H1 (cell line): ENCODE data around the gene NFATC1. TPM values are rescaled to one million over a fixed set of nuclear protein-coding genes. Genes with fewer than 3 reads are reported as not detected.

ENCODE experiments used
- CTCF ChIA-PET: fragments of 300-600 bp; sonication (Branson Sonifier 250); formaldehyde crosslinking; loops from one replicate; lab custom pipeline; 2021; ENCODE audit not compliant: partially characterized antibody; lab: Charles Lee
- POLR2A ChIA-PET: fragments of 300-600 bp; sonication (Branson Sonifier 250); formaldehyde crosslinking; loops from one replicate; lab custom pipeline; 2021; ENCODE audit warnings: inconsistent platforms; ENCODE audit not compliant: partially characterized antibody; lab: Charles Lee
- DNase-seq, 2 experiments: peaks; one replicate each; pipeline versions ENCODE4 v3.0.0 to v3.0.0-alpha.2; 2010 to 2022; ENCODE audit warnings: low spot score in 2 of 2, low read depth in 1 of 2, mixed read lengths in 1 of 2
- FAIRE-seq: peaks from 2 replicates; lab custom pipeline; 2011; peaks lifted over from hg19 to GRCh38; lab: Jason Lieb, UNC
- H2AFZ ChIP-seq: 2 replicates; pipeline ENCODE4 v1.8.1; 2012; ENCODE audit warnings: low read length, inconsistent platforms
- H2AK5ac ChIP-seq: 2 replicates; pipeline ENCODE4 v1.6.1; 2013; ENCODE audit warnings: low read depth, low read length
- H2BK120ac ChIP-seq: replicated peaks from 2 replicates; pipeline ENCODE3; 2013; ENCODE audit warnings: low read depth, low read length, inconsistent platforms
- H2BK12ac ChIP-seq: 2 replicates; pipeline ENCODE4 v1.6.1; 2013; ENCODE audit warnings: low read depth, low read length
- H2BK15ac ChIP-seq: 2 replicates; pipeline ENCODE4 v1.6.1; 2013; ENCODE audit warnings: low read length
- H2BK20ac ChIP-seq: 2 replicates; pipeline ENCODE4 v1.6.1; 2013; ENCODE audit warnings: low read length
- H2BK5ac ChIP-seq: 2 replicates; pipeline ENCODE4 v1.6.1; 2013; ENCODE audit warnings: low read depth, low read length
- H3K14ac ChIP-seq: 2 replicates; pipeline ENCODE4 v1.6.1; 2013; ENCODE audit warnings: inconsistent platforms; ENCODE audit not compliant: insufficient read length
- H3K18ac ChIP-seq: 2 replicates; pipeline ENCODE4 v1.6.1; 2013; ENCODE audit warnings: low read length; ENCODE audit errors: extremely low read depth
- H3K23ac ChIP-seq: 2 replicates; pipeline ENCODE4 v1.6.1; 2013; ENCODE audit warnings: inconsistent platforms; ENCODE audit not compliant: insufficient read length
- H3K23me2 ChIP-seq: 2 replicates; pipeline ENCODE4 v1.6.1; 2013; ENCODE audit warnings: low read depth, low read length
- H3K27ac ChIP-seq: 2 replicates; pipeline ENCODE4 v1.6.1; 2011; ENCODE audit warnings: low read depth, low read length, inconsistent platforms
- H3K27me3 ChIP-seq, 4 experiments: replicated peaks in 1 of 4; 1 replicate in 1 of 4; 2 replicates in 3 of 4; pipeline versions ENCODE4 v1.6.1 to v1.8.1; 2011 to 2013; ENCODE audit warnings: low read length in 3 of 4, mild to moderate bottlenecking in 3 of 4, inconsistent platforms in 2 of 4, mixed read lengths in 2 of 4, moderate library complexity in 1 of 4; ENCODE audit not compliant: control insufficient read depth in 3 of 4, insufficient read depth in 3 of 4; ENCODE audit errors: extremely low read depth in 1 of 4
- H3K36me3 ChIP-seq, 4 experiments: 2 replicates each; pipeline versions ENCODE4 v1.6.1 to v1.8.1; 2011 to 2013; ENCODE audit warnings: mild to moderate bottlenecking in 4 of 4, low read length in 3 of 4, moderate library complexity in 2 of 4, control low read depth in 1 of 4, inconsistent platforms in 1 of 4; ENCODE audit not compliant: insufficient read depth in 4 of 4, control insufficient read depth in 2 of 4
- H3K4ac ChIP-seq: replicated peaks from 2 replicates; pipeline ENCODE3; 2013; ENCODE audit warnings: low read length, low read depth, mixed read lengths, inconsistent platforms; ENCODE audit not compliant: insufficient read length
- H3K4me1 ChIP-seq, 4 experiments: replicated peaks in 1 of 4; 1 replicate in 1 of 4; 2 replicates in 3 of 4; pipeline versions ENCODE4 v1.6.1 to v1.8.1; 2011 to 2013; ENCODE audit warnings: low read length in 3 of 4, inconsistent platforms in 2 of 4, mixed read lengths in 1 of 4; ENCODE audit not compliant: insufficient read depth in 4 of 4, control insufficient read depth in 3 of 4
- H3K4me2 ChIP-seq, 2 experiments: 2 replicates each; pipeline versions ENCODE4 v1.6.1 to v1.8.1; 2011 to 2013; ENCODE audit warnings: low read depth in 2 of 2, low read length in 2 of 2, control low read depth in 1 of 2, inconsistent platforms in 1 of 2, mild to moderate bottlenecking in 1 of 2; ENCODE audit not compliant: insufficient read depth in 1 of 2
- H3K4me3 ChIP-seq, 4 experiments: fragments of 200-600, 300-600 bp in 1 of 4; sonication (generic), shearing (Covaris generic), sonication (Bioruptor Twin) in 1 of 4; 2 replicates each; pipeline versions ENCODE4 v1.5.1 to v1.8.1; 2011 to 2016; ENCODE audit warnings: low read length in 4 of 4, low read depth in 3 of 4, control low read depth in 2 of 4, inconsistent platforms in 2 of 4, mild to moderate bottlenecking in 2 of 4, mixed read lengths in 1 of 4, moderate library complexity in 1 of 4; ENCODE audit not compliant: insufficient read depth in 2 of 4; ENCODE audit errors: extremely low read depth in 1 of 4
- H3K56ac ChIP-seq: replicated peaks from 2 replicates; pipeline ENCODE3; 2013; ENCODE audit warnings: low read depth, mild to moderate bottlenecking, mixed read lengths, low read length, inconsistent platforms; ENCODE audit not compliant: insufficient read length
- H3K79me1 ChIP-seq: 2 replicates; pipeline ENCODE4 v1.6.1; 2013; ENCODE audit warnings: low read depth, low read length, control low read depth
- H3K79me2 ChIP-seq, 2 experiments: 2 replicates each; pipeline versions ENCODE4 v1.6.1 to v1.8.1; 2012 to 2013; ENCODE audit warnings: low read length in 2 of 2, mild to moderate bottlenecking in 2 of 2, inconsistent platforms in 1 of 2; ENCODE audit not compliant: insufficient read depth in 2 of 2, control insufficient read depth in 1 of 2
- H3K9ac ChIP-seq, 4 experiments: replicated peaks in 1 of 4; 1 replicate in 1 of 4; 2 replicates in 3 of 4; pipeline versions ENCODE4 v1.6.1 to v1.8.1; 2011 to 2013; ENCODE audit warnings: low read depth in 3 of 4, low read length in 3 of 4, control low read depth in 2 of 4, mild to moderate bottlenecking in 2 of 4, moderate library complexity in 2 of 4, inconsistent platforms in 1 of 4; ENCODE audit errors: extremely low read depth in 1 of 4
- H3K9me3 ChIP-seq, 2 experiments: 2 replicates each; pipeline versions ENCODE4 v1.6.1 to v1.8.1; 2012 to 2013; ENCODE audit warnings: mild to moderate bottlenecking in 2 of 2, moderate library complexity in 2 of 2, control low read depth in 1 of 2, inconsistent platforms in 1 of 2, low read depth in 1 of 2, low read length in 1 of 2, mixed read lengths in 1 of 2; ENCODE audit not compliant: insufficient read depth in 2 of 2
- H4K20me1 ChIP-seq, 2 experiments: replicated peaks in 1 of 2; 2 replicates each; pipeline versions ENCODE3 to v1.8.1; 2011 to 2013; ENCODE audit warnings: inconsistent platforms in 2 of 2, low read length in 2 of 2, mild to moderate bottlenecking in 1 of 2; ENCODE audit not compliant: insufficient read depth in 2 of 2, control insufficient read depth in 1 of 2
- H4K5ac ChIP-seq: 2 replicates; pipeline ENCODE4 v1.6.1; 2013; ENCODE audit warnings: low read length, low read depth, mixed read lengths, inconsistent platforms; ENCODE audit not compliant: insufficient read length
- H4K8ac ChIP-seq: 2 replicates; pipeline ENCODE4 v1.8.0; 2013; ENCODE audit warnings: mild to moderate bottlenecking, moderate library complexity, low read length, inconsistent platforms; ENCODE audit not compliant: insufficient read depth; ENCODE audit errors: extremely low read depth
- H4K91ac ChIP-seq: replicated peaks from 2 replicates; pipeline ENCODE3; 2013; ENCODE audit warnings: low read length, mixed read lengths, inconsistent platforms; ENCODE audit not compliant: insufficient read length
- ASH2L ChIP-seq: fragments of 200-600, 300-600 bp; sonication (generic); IDR thresholded peaks from one replicate; pipeline ENCODE4 v1.7.1; 2017; ENCODE audit warnings: low read length
- CREB1 ChIP-seq: IDR thresholded peaks from 2 replicates; pipeline ENCODE4 v1.6.1; 2012; ENCODE audit warnings: inconsistent platforms
- CTBP2 ChIP-seq: IDR thresholded peaks from 2 replicates; pipeline ENCODE4 v1.7.0; 2011; ENCODE audit warnings: borderline replicate concordance, mild to moderate bottlenecking, moderate library complexity, mixed read lengths, low read length; ENCODE audit not compliant: insufficient read depth, insufficient read length
- EGR1 ChIP-seq: IDR thresholded peaks from 2 replicates; pipeline ENCODE4 v1.6.1; 2011; ENCODE audit warnings: low read depth, low read length, borderline replicate concordance
- GTF2F1 ChIP-seq: IDR thresholded peaks from 2 replicates; pipeline ENCODE4 v1.6.1; 2012; ENCODE audit warnings: low read depth, low read length, improper control_type of control experiment, borderline replicate concordance
- HDAC6 ChIP-seq: IDR thresholded peaks from one replicate; pipeline ENCODE4 v1.7.1; 2012; ENCODE audit warnings: low read depth, mild to moderate bottlenecking, inconsistent platforms, low read length, moderate library complexity
- JUN ChIP-seq: IDR thresholded peaks from 2 replicates; pipeline ENCODE4 v1.6.1; 2011; ENCODE audit warnings: low read depth, mild to moderate bottlenecking, improper control_type of control experiment, low read length
- KDM5A ChIP-seq: fragments of 200-600 bp; IDR thresholded peaks from 2 replicates; pipeline ENCODE4 v1.7.1; 2012; ENCODE audit warnings: mild to moderate bottlenecking, low read length, inconsistent platforms, mixed read lengths
- MAFK ChIP-seq: IDR thresholded peaks from 2 replicates; pipeline ENCODE4 v1.6.1; 2012; ENCODE audit warnings: low read depth, mild to moderate bottlenecking, improper control_type of control experiment, low read length
- NRF1 ChIP-seq: IDR thresholded peaks from 2 replicates; pipeline ENCODE4 v1.6.1; 2011; ENCODE audit warnings: mild to moderate bottlenecking, low read depth, low read length, improper control_type of control experiment
- POLR2A ChIP-seq, 2 experiments: IDR thresholded peaks; 1 replicate in 1 of 2; 2 replicates in 1 of 2; pipeline ENCODE4 v1.6.1; 2011; ENCODE audit warnings: low read depth in 2 of 2, low read length in 2 of 2, mild to moderate bottlenecking in 2 of 2; ENCODE audit errors: control extremely low read depth in 1 of 2
- POLR2AphosphoS5 ChIP-seq: IDR thresholded peaks from 2 replicates; pipeline ENCODE4 v1.6.1; 2011; ENCODE audit warnings: low read depth, low read length
- RFX5 ChIP-seq: IDR thresholded peaks from 2 replicates; pipeline ENCODE4 v1.6.1; 2011; ENCODE audit warnings: low read depth, low read length, improper control_type of control experiment, borderline replicate concordance
- SIN3A ChIP-seq, 2 experiments: IDR thresholded peaks in 1 of 2; conservative IDR thresholded peaks in 1 of 2; 2 replicates each; pipeline ENCODE4 v1.6.1; 2011 to 2012; ENCODE audit warnings: low read length in 2 of 2, improper control_type of control experiment in 1 of 2, low read depth in 1 of 2, mild to moderate bottlenecking in 1 of 2
- SP1 ChIP-seq: IDR thresholded peaks from 2 replicates; pipeline ENCODE4 v1.6.1; 2011; ENCODE audit warnings: low read depth, low read length
- SRF ChIP-seq: IDR thresholded peaks from 2 replicates; pipeline ENCODE4 v1.6.1; 2011; ENCODE audit warnings: mild to moderate bottlenecking, low read depth, low read length, moderate library complexity
- WGBS, 2 experiments: shearing (Covaris generic) in 1 of 2; methylation state at CpG; one replicate each; pipeline versions ENCODE4 v1.1.6 to v1.1.7; 2013 to 2015; ENCODE audit warnings: low lambda C conversion rate in 2 of 2, mixed read lengths in 2 of 2, inconsistent platforms in 1 of 2, low coverage in 1 of 2, missing lambda C conversion rate in 1 of 2; ENCODE audit not compliant: insufficient replicate concordance in 2 of 2, insufficient coverage in 1 of 2, insufficient read length in 1 of 2; ENCODE audit errors: extremely low coverage in 1 of 2, missing lambda C conversion rate in 1 of 2; 5-methylcytosine and 5-hydroxymethylcytosine counted together
- polyA plus RNA-seq, 7 experiments: library from polyadenylated mRNA; depleted of rRNA in 3 of 7; stranded (reverse) in 5 of 7; unstranded in 2 of 7; fragments of >200 nt in 5 of 7; fragments of 200-250 nt in 2 of 7; gene quantifications; 1 replicate in 5 of 7; 2 replicates in 1 of 7; 4 replicates in 1 of 7; pipeline versions ENCODE4 v1.2.1 to v1.2.3, GENCODE V29; 2011 to 2013; ENCODE audit warnings: missing spikeins in 2 of 7, mixed read lengths in 2 of 7
- total RNA-seq: library from RNA; stranded (reverse); fragmentation: NEBNext Ultra II Directional; extraction: Animal tissue kit (Norgen Biotek cat#: 25700); gene quantifications from 2 replicates; pipeline ENCODE4 v1.2.1, GENCODE V29; 2021

The NFATC1 gene
- total and polyA plus RNA-seq, 2 of the 8 experiments (the other 6 are each of a cell fraction or from before 2014, with no cell fraction given): 2.0 to 6.6 TPM

DNA sequence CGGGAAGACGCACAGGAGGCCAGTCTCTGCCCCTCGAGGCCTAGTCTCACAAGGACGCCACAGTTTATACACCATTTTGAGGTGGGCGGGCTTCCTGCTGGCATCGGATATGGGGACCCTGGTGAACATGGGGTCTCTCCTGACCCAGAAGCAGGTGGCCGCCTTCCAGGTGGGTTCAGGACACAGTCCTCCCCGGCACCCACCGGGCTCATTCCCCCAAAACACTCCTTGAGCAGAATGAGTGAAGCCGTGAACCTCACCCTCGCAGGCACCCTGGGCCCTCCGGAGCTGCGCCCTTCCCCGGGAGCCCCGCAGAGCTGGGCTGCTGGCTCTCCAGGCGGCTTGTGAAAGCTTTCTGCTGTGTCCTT is 6.5 kb downstream of the NFATC1 start:
- H4K91ac ChIP-seq: no peak overlapping the region
- H3K9me3 ChIP-seq: no peaks in the 10 kb centered on the region
- no peak for DNase-seq
- H2AK5ac ChIP-seq: 0 out of 2 replicates have a peak overlapping the region, but pooled peaks have one; percentile 24
- peaks cover 0 to 7% (median 2%) of the 10 kb centered on the region in 4 experiments; a peak in 4 of 7 replicates for H3K4me1 ChIP-seq
- H3K9ac ChIP-seq: no peak overlapping the region
- no peak overlapping the region for H3K4ac ChIP-seq
- H3K4me2 ChIP-seq: no peak overlapping the region
- no peak overlapping the region for H4K5ac ChIP-seq
- no peak overlapping the region for H2BK120ac ChIP-seq
- peaks cover 3% of the 10 kb centered on the region; the same call in 1 of the 2 replicates for H3K23me2 ChIP-seq
- no peak overlapping the region for H2BK20ac ChIP-seq
- H3K4me3 ChIP-seq: no peak overlapping the region
- H3K14ac ChIP-seq: no peak overlapping the region
- H3K56ac ChIP-seq: no peak overlapping the region
- H3K27me3 ChIP-seq: peaks cover 23 to 27% (median 26%) of the 10 kb centered on the region in 4 experiments
- no peak for FAIRE-seq
- WGBS, 2 experiments: 91% methylated on average over 16 of the region's 16 CpGs; no CpG with 5 or more reads in 1 of the 2 experiments
- no peaks in the 10 kb centered on the region for H3K79me2 ChIP-seq
- no peak overlapping the region for H3K18ac ChIP-seq
- H2BK12ac ChIP-seq: 0 out of 2 replicates have a peak overlapping the region, but pooled peaks have one; percentile 9
- no peak overlapping the region for H3K27ac ChIP-seq
- no peaks in the 10 kb centered on the region for H3K36me3 ChIP-seq
- H4K8ac ChIP-seq: no peak overlapping the region
- H2AFZ ChIP-seq: no peak overlapping the region
- no peaks in the 10 kb centered on the region for H3K79me1 ChIP-seq
- H3K23ac ChIP-seq: no peak overlapping the region
- H2BK5ac ChIP-seq: no peak overlapping the region
- ChIA-PET POLR2A (interaction anchor here (2.1 kb wide), 1 partner anchor 9 kb away, joined by 6 read pairs; no protein-coding TSS in a partner anchor), CTCF (interaction anchor here (2.5 kb wide), 1 partner anchor 22 kb away, joined by 7 read pairs; no protein-coding TSS in a partner anchor)
- peaks cover 2 to 4% of the 10 kb centered on the region in 2 experiments for H4K20me1 ChIP-seq
- no peak overlapping the region for H2BK15ac ChIP-seq
- no peak for TF ChIP-seq EGR1
- no peak for TF ChIP-seq RFX5
- no peak for TF ChIP-seq CREB1
- no peak for TF ChIP-seq SP1
- no peak for TF ChIP-seq MAFK
- no peak for TF ChIP-seq GTF2F1
- TF ChIP-seq NRF1: no peak
- TF ChIP-seq CTBP2: no peak
- TF ChIP-seq KDM5A: no peak
- TF ChIP-seq ASH2L: no peak
- TF ChIP-seq POLR2A (IDR thresholded peaks at IDR 0.05; ENCODE audit: control extremely low read depth in 1 of 2, low read depth in 2 of 2, low read length in 2 of 2): no peak
- TF ChIP-seq JUN: no peak
- no peak for TF ChIP-seq SRF
- no peak for TF ChIP-seq SIN3A (conservative IDR thresholded peaks at IDR 0.05 in 1 of 2, IDR thresholded peaks at IDR 0.05 in 1 of 2; ENCODE audit: low read depth in 1 of 2, low read length in 2 of 2)
- TF ChIP-seq POLR2AphosphoS5: no peak
- no peak for TF ChIP-seq HDAC6
